Astrocyte (in vitro differentiated cells and primary cell): ENCODE measurements around the gene RASIP1.

Experiments used
- CTCF ChIP-seq: IDR thresholded peaks from 2 replicates; pipeline ENCODE4 v1.5.1; 2011; ENCODE audit warnings: low read depth, mild to moderate bottlenecking, inconsistent platforms, low read length, moderate library complexity; ENCODE audit not compliant: insufficient read depth
- EZH2 ChIP-seq: IDR thresholded peaks from 2 replicates; pipeline ENCODE4 v1.6.1; 2012; ENCODE audit warnings: mild to moderate bottlenecking, low read length, inconsistent platforms; ENCODE audit not compliant: insufficient read depth

GRCh38 chr19:48746110-48746509, 5.7 kb upstream of the RASIP1 start:
- no peak for TF ChIP-seq CTCF
- no peak for TF ChIP-seq EZH2
